ENCODE measurements around the gene NDUFA5. TPM values are rescaled to one million over a fixed set of nuclear protein-coding genes. Genes with fewer than 3 reads are reported as not detected.

The NDUFA5 gene
- total RNA-seq, 2 donors from 2014 or later: 86.0 to 129 TPM

DNA sequence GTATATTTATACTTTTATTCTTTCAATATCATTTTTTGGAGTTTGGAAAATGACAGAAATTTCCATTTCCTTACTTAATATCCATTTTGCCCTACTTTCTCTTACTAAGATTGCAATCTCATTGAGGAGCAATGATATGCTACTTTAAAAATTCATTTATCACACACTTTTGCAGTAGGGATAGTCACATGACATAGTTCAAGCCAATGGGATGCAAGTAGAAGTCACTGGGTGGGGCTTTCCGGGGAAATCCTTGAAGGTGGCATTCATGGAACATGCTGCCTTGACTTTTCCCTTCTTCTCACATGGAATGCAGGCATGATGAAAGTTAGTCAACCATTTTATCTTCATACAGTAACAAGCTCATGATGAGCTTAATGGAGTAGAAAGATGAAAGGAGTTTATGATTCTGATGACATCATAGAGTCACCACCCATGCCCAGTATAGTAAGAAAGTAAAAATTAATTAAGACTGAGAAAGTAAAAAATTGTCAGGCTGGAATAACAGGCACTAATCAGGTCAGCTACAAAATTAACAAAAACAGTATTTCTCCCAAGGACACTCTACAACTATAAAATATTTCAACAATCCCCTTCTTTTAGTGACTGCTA is 56.6 kb downstream of the NDUFA5 start:
- intact Hi-C loops (cut with DNase I): no loop called here
- no peak overlapping the region for H3K4me3 ChIP-seq
- no peaks in the 10 kb centered on the region for H3K36me3 ChIP-seq
- no peak overlapping the region for H3K9ac ChIP-seq (ENCODE audit: low read depth in 2 of 2, low read length in 2 of 2)
- no peak overlapping the region for H3K27ac ChIP-seq
- H3K9me3 ChIP-seq: no peaks in the 10 kb centered on the region
- no peaks in the 10 kb centered on the region for H3K4me1 ChIP-seq
- no peak for DNase-seq
- no peaks in the 10 kb centered on the region for H3K27me3 ChIP-seq
- TF ChIP-seq, protein P1, sequence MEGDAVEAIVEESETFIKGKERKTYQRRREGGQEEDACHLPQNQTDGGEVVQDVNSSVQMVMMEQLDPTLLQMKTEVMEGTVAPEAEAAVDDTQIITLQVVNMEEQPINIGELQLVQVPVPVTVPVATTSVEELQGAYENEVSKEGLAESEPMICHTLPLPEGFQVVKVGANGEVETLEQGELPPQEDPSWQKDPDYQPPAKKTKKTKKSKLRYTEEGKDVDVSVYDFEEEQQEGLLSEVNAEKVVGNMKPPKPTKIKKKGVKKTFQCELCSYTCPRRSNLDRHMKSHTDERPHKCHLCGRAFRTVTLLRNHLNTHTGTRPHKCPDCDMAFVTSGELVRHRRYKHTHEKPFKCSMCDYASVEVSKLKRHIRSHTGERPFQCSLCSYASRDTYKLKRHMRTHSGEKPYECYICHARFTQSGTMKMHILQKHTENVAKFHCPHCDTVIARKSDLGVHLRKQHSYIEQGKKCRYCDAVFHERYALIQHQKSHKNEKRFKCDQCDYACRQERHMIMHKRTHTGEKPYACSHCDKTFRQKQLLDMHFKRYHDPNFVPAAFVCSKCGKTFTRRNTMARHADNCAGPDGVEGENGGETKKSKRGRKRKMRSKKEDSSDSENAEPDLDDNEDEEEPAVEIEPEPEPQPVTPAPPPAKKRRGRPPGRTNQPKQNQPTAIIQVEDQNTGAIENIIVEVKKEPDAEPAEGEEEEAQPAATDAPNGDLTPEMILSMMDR (IDR thresholded peaks at IDR 0.05): no peak

GRCh38 chr7:123499211-123499970 is 58.2 kb downstream of the NDUFA5 start:
- no peak overlapping the region for H3K27ac ChIP-seq
- TF ChIP-seq, protein P1 (IDR thresholded peaks at IDR 0.05): no peak
- H3K36me3 ChIP-seq: no peaks in the 10 kb centered on the region
- no peak overlapping the region for H3K9ac ChIP-seq (ENCODE audit: low read depth in 2 of 2, low read length in 2 of 2)
- no peaks in the 10 kb centered on the region for H3K9me3 ChIP-seq
- intact Hi-C loops (cut with DNase I): loop anchor here (10.0 kb wide), 1 partner anchor 365 kb away; no protein-coding TSS in a partner anchor
- no peak for DNase-seq
- H3K4me1 ChIP-seq: no peaks in the 10 kb centered on the region
- H3K27me3 ChIP-seq: no peaks in the 10 kb centered on the region
- H3K4me3 ChIP-seq: no peak overlapping the region

GRCh38 chr7:123498601-123499000 is 59.0 kb downstream of the NDUFA5 start:
- Histone ChIP-seq H3K27me3 (no peaks in the 10 kb centered on the region), H3K9me3 (no peaks in the 10 kb centered on the region), H3K4me1 (no peaks in the 10 kb centered on the region), H3K27ac (no peak overlapping the region), H3K9ac (ENCODE audit: low read depth in 2 of 2, low read length in 2 of 2) (no peak overlapping the region), H3K4me3 (no peak overlapping the region), H3K36me3 (no peaks in the 10 kb centered on the region)
- no peak for DNase-seq
- intact Hi-C loops (cut with DNase I): loop anchor here (10.0 kb wide), 1 partner anchor 366 kb away; no protein-coding TSS in a partner anchor
- TF ChIP-seq, protein P1 (IDR thresholded peaks at IDR 0.05): no peak

DNA sequence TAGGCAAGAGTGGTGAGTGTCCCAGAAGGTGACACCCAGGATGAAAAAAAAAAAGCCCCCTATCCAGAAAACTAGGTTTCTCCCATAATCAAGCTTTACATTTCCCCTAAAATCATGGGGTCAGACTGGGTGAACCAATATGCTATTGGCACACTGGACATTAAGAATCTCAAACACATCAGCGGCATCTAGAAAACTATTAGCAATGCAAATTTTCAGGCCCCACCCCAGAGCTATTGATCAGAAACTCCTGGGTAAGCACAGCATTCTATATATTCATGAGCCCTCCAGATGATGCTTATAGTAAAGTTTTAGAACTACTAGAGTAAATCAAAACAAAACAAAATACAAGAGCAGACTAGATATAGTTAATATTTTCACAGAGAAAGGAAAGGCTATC is 59.6 kb downstream of the NDUFA5 start:
- intact Hi-C loops (cut with DNase I): loop anchor here (10.0 kb wide), 1 partner anchor 367 kb away; no protein-coding TSS in a partner anchor
- Histone ChIP-seq H3K27ac (no peak overlapping the region), H3K27me3 (no peaks in the 10 kb centered on the region), H3K9ac (ENCODE audit: low read depth in 2 of 2, low read length in 2 of 2) (no peak overlapping the region), H3K9me3 (no peaks in the 10 kb centered on the region), H3K4me3 (no peak overlapping the region), H3K4me1 (no peaks in the 10 kb centered on the region), H3K36me3 (no peaks in the 10 kb centered on the region)
- TF ChIP-seq, protein P1 (IDR thresholded peaks at IDR 0.05): no peak
- no peak for DNase-seq

DNA sequence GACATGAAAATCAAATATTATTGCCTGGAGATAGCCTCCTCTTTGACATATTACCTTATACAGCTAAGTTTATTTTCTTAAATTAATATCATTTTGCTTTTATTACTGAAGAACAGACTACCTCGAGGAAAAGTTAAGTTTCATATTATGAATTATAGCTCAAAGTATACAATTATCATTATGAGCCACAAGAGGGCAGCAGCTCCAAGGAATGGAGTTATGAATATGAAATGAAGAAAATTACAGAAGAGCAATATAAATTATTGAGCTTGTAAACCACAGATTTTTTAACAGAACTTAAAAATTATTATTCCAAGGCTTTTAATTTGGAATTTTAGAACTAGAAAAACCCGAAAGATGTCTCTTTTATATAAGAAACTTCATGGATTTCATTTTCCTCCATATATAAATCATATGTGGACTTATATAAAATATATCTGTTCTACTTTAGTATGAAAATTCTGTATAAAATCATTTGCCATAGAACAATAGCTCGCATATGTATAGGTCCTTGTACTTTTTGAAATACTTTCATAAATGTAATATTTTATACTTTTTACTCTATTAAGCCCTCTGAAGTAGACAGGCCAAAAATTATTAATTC is 63.3 kb downstream of the NDUFA5 start:
- H3K9me3 ChIP-seq: no peaks in the 10 kb centered on the region
- no peak overlapping the region for H3K9ac ChIP-seq (ENCODE audit: low read depth in 2 of 2, low read length in 2 of 2)
- no peaks in the 10 kb centered on the region for H3K27me3 ChIP-seq
- peak; percentile 31 for DNase-seq
- H3K27ac ChIP-seq: no peak overlapping the region
- intact Hi-C loops (cut with DNase I): loop anchor here (5.0 to 10.0 kb wide), 2 partner anchors 43 to 371 kb away; no protein-coding TSS in a partner anchor
- no peak overlapping the region for H3K4me3 ChIP-seq
- H3K4me1 ChIP-seq: no peaks in the 10 kb centered on the region
- TF ChIP-seq, protein P1 (IDR thresholded peaks at IDR 0.05): peak; percentile 63
- no peaks in the 10 kb centered on the region for H3K36me3 ChIP-seq
